Uterus (tissue), 4 donors: ENCODE data around the gene OR52M1. TPM values are rescaled to one million over a fixed set of nuclear protein-coding genes. Genes with fewer than 3 reads are reported as not detected.

Experiments used
- DNase-seq, 2 donors: peaks; one replicate each; pipeline ENCODE4 v3.0.0-alpha.2; 2019 to 2020
- H3K27ac ChIP-seq, 2 donors: fragments of 200-600 bp; sonication (generic); 1 replicate in 1 of 2; 2 replicates in 1 of 2; pipeline ENCODE4 v1.5.1; 2016 to 2018
- H3K27me3 ChIP-seq, 2 donors: fragments of 200-600 bp; sonication (generic); one replicate each; pipeline ENCODE4 v1.5.1; 2018 to 2019; ENCODE audit warnings: control low read depth in 1 of 2
- H3K36me3 ChIP-seq, 2 donors: fragments of 200-600 bp; sonication (generic); one replicate each; pipeline ENCODE4 v1.5.1; 2019; ENCODE audit warnings: control low read depth in 1 of 2
- H3K4me1 ChIP-seq, 2 donors: fragments of 200-600 bp; sonication (generic); one replicate each; pipeline ENCODE4 v1.5.1; 2018 to 2019; ENCODE audit warnings: control low read depth in 1 of 2
- H3K4me3 ChIP-seq, 2 donors: fragments of 200-600 bp; sonication (generic); 1 replicate in 1 of 2; 2 replicates in 1 of 2; pipeline ENCODE4 v1.5.1; 2018 to 2019; ENCODE audit warnings: mild to moderate bottlenecking in 1 of 2
- H3K9me3 ChIP-seq, 2 donors: fragments of 200-600 bp; sonication (generic); one replicate each; pipeline ENCODE4 v1.5.1; 2019; ENCODE audit warnings: control low read depth in 1 of 2
- CTCF ChIP-seq, 4 experiments: fragments of 200-600 bp in 2 of 4; fragments of 450-650 bp in 2 of 4; sonication (generic) in 2 of 4; IDR thresholded peaks; one replicate each; pipeline ENCODE4 v1.5.1; 2016 to 2019; ENCODE audit warnings: antibody characterized with exemption in 4 of 4, mild to moderate bottlenecking in 2 of 4, moderate library complexity in 1 of 4
- POLR2A ChIP-seq, 2 donors: fragments of 450-650 bp; IDR thresholded peaks; one replicate each; pipeline ENCODE4 v1.6.1; 2016; ENCODE audit warnings: antibody characterized with exemption in 2 of 2, mild to moderate bottlenecking in 1 of 2, moderate library complexity in 1 of 2
- intact Hi-C: fragments of 100-400 bp; cut with DNase I; formaldehyde crosslinking; loops from one replicate; pipeline ENCODE4 v1.15.1; 2023; ENCODE audit warnings: low total_unique reads
- total RNA-seq, 4 donors: library from RNA; depleted of rRNA in 3 of 4; stranded (reverse); fragments of >200 nt in 3 of 4; gene quantifications; one replicate each; pipeline versions ENCODE4 v1.1.0 to v1.2.4, GENCODE V29; 2014 to 2023
- donor health status: DM: yes; HTN: yes; CAD: no.

The OR52M1 gene
- total RNA-seq, 4 donors from 2014 or later: not detected

DNA sequence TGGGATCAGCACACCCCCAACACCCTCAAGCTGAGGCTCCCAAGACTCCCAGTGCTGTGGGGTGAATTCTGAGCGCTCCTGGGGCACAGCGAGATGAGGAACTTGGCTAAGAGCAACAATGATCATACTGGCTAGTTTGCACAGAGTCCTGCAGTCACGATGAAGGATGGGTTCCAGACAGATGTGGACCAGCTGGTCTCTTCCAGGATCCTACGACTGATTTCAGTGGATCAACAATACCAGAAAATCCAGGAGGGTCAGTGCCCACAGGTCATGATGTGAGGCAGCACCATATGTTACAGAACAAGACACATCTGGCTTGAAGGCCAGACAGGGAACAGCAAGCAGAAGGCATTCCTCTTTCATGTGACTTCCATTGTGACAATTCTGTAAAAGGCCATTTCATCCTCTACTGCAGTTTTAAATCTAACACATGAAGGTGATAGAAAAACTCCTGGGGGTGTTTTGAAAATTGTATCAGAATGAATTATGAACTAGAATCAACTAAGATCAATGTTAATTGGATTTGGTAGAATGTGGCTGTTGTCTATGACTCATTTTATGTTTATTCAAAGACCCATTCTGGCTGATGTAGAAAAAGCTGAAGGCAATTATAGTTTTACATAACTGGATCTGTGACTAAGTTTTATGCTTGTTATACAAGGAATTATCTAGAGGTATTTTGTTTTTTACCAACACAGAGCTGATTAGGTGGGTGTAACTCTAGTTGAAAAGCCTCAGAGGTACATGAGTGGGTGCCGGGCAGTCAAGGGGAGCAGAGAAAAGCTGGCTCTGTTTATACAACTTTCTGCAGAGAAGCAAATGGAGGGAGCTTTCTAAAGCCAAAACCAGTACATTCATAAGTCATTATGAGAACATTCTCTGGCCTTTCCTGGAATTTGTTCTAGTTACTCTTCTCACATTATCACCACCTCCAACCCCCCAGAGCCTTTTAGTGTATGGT, 33.4 kb upstream of the OR52M1 start:
- Histone ChIP-seq H3K4me3 (no peak overlapping the region), H3K36me3 (no peaks in the 10 kb centered on the region), H3K9me3 (no peaks in the 10 kb centered on the region), H3K4me1 (no peaks in the 10 kb centered on the region), H3K27me3 (no peaks in the 10 kb centered on the region), H3K27ac (no peak overlapping the region)
- no peak for TF ChIP-seq POLR2A (IDR thresholded peaks at IDR 0.05)
- no peak for TF ChIP-seq CTCF (IDR thresholded peaks at IDR 0.05)
- DNase-seq: no peak
- intact Hi-C loops: no loop called here

DNA sequence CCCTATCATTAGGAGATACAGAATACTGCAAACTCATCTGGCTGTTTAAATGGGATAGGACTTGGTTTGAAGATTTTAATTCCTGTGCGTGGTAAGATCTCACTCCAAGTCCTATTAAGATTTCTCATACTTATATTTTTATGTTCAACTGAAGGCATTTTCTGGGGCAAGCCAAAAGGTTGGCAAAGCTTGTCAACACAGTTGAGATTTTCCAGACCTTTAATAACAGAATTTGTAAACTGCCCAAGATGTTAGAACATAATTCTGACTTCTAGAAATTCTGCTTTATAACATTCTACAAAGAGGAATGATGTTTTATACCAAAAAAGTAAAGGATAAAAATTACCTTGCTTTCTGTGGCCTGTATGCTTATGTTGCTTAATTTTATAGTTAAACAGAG, 30.8 kb upstream of the OR52M1 start:
- Histone ChIP-seq H3K4me3 (no peak overlapping the region), H3K27ac (no peak overlapping the region), H3K4me1 (no peaks in the 10 kb centered on the region), H3K27me3 (no peaks in the 10 kb centered on the region), H3K9me3 (no peaks in the 10 kb centered on the region), H3K36me3 (no peaks in the 10 kb centered on the region)
- TF ChIP-seq POLR2A (IDR thresholded peaks at IDR 0.05) (no peak), CTCF (IDR thresholded peaks at IDR 0.05) (no peak)
- intact Hi-C loops: no loop called here
- DNase-seq: no peak

- H3K9me3 ChIP-seq: no peaks in the 10 kb centered on the region
- DNase-seq: no peak
- H3K4me1 ChIP-seq: no peaks in the 10 kb centered on the region
- H3K27ac ChIP-seq: no peak overlapping the region
- H3K36me3 ChIP-seq: no peaks in the 10 kb centered on the region
- intact Hi-C loops: no loop called here
- H3K27me3 ChIP-seq: no peaks in the 10 kb centered on the region
- H3K4me3 ChIP-seq: no peak overlapping the region
- TF ChIP-seq CTCF (IDR thresholded peaks at IDR 0.05) (no peak), POLR2A (IDR thresholded peaks at IDR 0.05) (no peak)
Measured at GRCh38 chr11:4522339-4522738, 22.7 kb upstream of the OR52M1 start.

GRCh38 chr11:4522752-4523151, 22.2 kb upstream of the OR52M1 start:
- Histone ChIP-seq H3K36me3 (no peaks in the 10 kb centered on the region), H3K27me3 (no peaks in the 10 kb centered on the region), H3K27ac (no peak overlapping the region), H3K9me3 (no peaks in the 10 kb centered on the region), H3K4me1 (no peaks in the 10 kb centered on the region), H3K4me3 (no peak overlapping the region)
- no peak for DNase-seq
- no peak for TF ChIP-seq CTCF (IDR thresholded peaks at IDR 0.05)
- TF ChIP-seq POLR2A (IDR thresholded peaks at IDR 0.05): no peak
- intact Hi-C loops: no loop called here

DNA sequence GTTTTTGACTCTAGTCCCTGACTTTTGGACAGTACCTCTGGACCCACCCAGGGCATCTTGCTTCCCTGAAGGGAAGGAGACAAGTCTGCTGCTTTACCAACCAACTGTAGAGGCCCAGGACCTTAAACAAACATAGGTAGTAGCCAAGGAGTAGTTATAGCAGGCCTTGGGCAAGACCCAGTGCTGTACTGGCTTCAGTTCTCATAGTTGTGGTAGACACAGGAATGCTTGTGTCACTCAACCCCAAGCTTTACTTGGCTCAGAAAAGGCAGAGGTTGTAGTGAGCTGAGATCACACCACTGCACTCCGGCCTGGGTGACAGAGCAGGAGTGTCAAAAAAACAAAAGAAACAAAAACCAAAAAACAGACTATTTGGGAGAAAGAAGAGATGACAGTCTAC, 21.3 kb upstream of the OR52M1 start:
- no peak for DNase-seq
- no peak for TF ChIP-seq CTCF (IDR thresholded peaks at IDR 0.05)
- TF ChIP-seq POLR2A (IDR thresholded peaks at IDR 0.05): no peak
- H3K27me3 ChIP-seq: no peaks in the 10 kb centered on the region
- H3K4me1 ChIP-seq: no peaks in the 10 kb centered on the region
- H3K9me3 ChIP-seq: no peaks in the 10 kb centered on the region
- no peaks in the 10 kb centered on the region for H3K36me3 ChIP-seq
- H3K27ac ChIP-seq: no peak overlapping the region
- no peak overlapping the region for H3K4me3 ChIP-seq
- intact Hi-C loops: no loop called here
